H4 (cell line): ENCODE data around the gene PXDN. TPM values are rescaled to one million over a fixed set of nuclear protein-coding genes. Genes with fewer than 3 reads are reported as not detected.
A peak's percentile ranks its signal among the peaks of the same experiment; 100 is the strongest.

ENCODE experiments used
- DNase-seq: peaks from one replicate; pipeline ENCODE4 v3.0.0-alpha.2; 2015; ENCODE audit warnings: low spot score
- total RNA-seq: library from RNA; depleted of rRNA; stranded (reverse); fragments of >200 nt; shearing (Covaris generic); gene quantifications from 2 replicates; pipeline ENCODE4 v1.2.3, GENCODE V29; 2014

The PXDN gene
- total RNA-seq, 1 experiment from 2014 or later: 171 TPM

- no peak for DNase-seq
These were observed 9.7 kb upstream of the PXDN start for GRCh38 chr2:1754046-1754445.

GRCh38 chr2:1752751-1753150, 8.4 kb upstream of the PXDN start:
- no peak for DNase-seq

GRCh38 chr2:1751767-1752725, 7.7 kb upstream of the PXDN start:
- DNase-seq: no peak

- DNase-seq: peak; percentile 74
These were observed 6.8 kb upstream of the PXDN start for GRCh38 chr2:1750933-1751766.

- no peak for DNase-seq
These were observed 6.1 kb upstream of the PXDN start for GRCh38 chr2:1750270-1750932.

GRCh38 chr2:1749489-1750119, 5.3 kb upstream of the PXDN start:
- no peak for DNase-seq

GRCh38 chr2:1748741-1749488, 4.6 kb upstream of the PXDN start:
- no peak for DNase-seq

- DNase-seq: no peak
These were observed 3.9 kb upstream of the PXDN start for GRCh38 chr2:1748176-1748740.

- DNase-seq: no peak
These were observed 3.0 kb upstream of the PXDN start for GRCh38 chr2:1747065-1747941.

GRCh38 chr2:1746174-1747064, 2.1 kb upstream of the PXDN start:
- no peak for DNase-seq

GRCh38 chr2:1745171-1746023, 1.1 kb upstream of the PXDN start:
- no peak for DNase-seq

- DNase-seq: no peak
These were observed 217 bp downstream of the PXDN start for GRCh38 chr2:1744151-1744445.

- DNase-seq: no peak
These were observed 742 bp downstream of the PXDN start for GRCh38 chr2:1743396-1744150.

- peak; percentile 52 for DNase-seq
These were observed 1.5 kb downstream of the PXDN start for GRCh38 chr2:1742681-1743395.

GRCh38 chr2:1742301-1742680, 2.0 kb downstream of the PXDN start:
- no peak for DNase-seq

GRCh38 chr2:1741851-1742250, 2.5 kb downstream of the PXDN start:
- DNase-seq: no peak
